ENCODE data around the gene RAB19.

GRCh38 chr7:140389445-140389844 is 14.4 kb upstream of the RAB19 start:
- TF ChIP-seq CTCF (conservative IDR thresholded peaks at IDR 0.05; ENCODE audit: low read depth, low read length) = no peak
- TF ChIP-seq EZH2 (IDR thresholded peaks at IDR 0.05; ENCODE audit: low read length, unreplicated experiment) = no peak
- no peak for TF ChIP-seq EZH2phosphoT487 (IDR thresholded peaks at IDR 0.05; ENCODE audit: borderline replicate concordance, low read length)
